CD8-positive, alpha-beta memory T cell (primary cell): ENCODE data around the gene CPNE7. TPM values are rescaled to one million over a fixed set of nuclear protein-coding genes. Genes with fewer than 3 reads are reported as not detected.

Source experiments
- CTCF ChIA-PET: fragments of 350-600 bp; sonication (Branson Sonifier 250); formaldehyde crosslinking; loops from one replicate; lab custom pipeline; 2021; ENCODE audit warnings: antibody characterized with exemption; lab: Charles Lee
- POLR2A ChIA-PET: fragments of 350-600 bp; sonication (Branson Sonifier 250); formaldehyde crosslinking; loops from one replicate; lab custom pipeline; 2021; ENCODE audit warnings: antibody characterized with exemption; lab: Charles Lee
- DNase-seq, 5 donors: peaks; one replicate each; pipeline versions ENCODE4 v3.0.0 to v3.0.0-alpha.2; 2020 to 2022; ENCODE audit warnings: mixed read lengths in 1 of 5
- H3K27ac ChIP-seq: one replicate; pipeline ENCODE4 v1.7.0; 2013; ENCODE audit warnings: low read depth, mild to moderate bottlenecking, low read length, moderate library complexity
- H3K27me3 ChIP-seq: 2 replicates; pipeline ENCODE4 v1.7.0; 2013; ENCODE audit warnings: low read length, mild to moderate bottlenecking; ENCODE audit not compliant: insufficient read depth, poor library complexity, severe bottlenecking
- H3K36me3 ChIP-seq: 2 replicates; pipeline ENCODE4 v1.7.0; 2013; ENCODE audit warnings: mild to moderate bottlenecking, low read length, moderate library complexity; ENCODE audit not compliant: insufficient read depth
- H3K4me1 ChIP-seq: 2 replicates; pipeline ENCODE4 v1.7.0; 2013; ENCODE audit warnings: mild to moderate bottlenecking, low read length, moderate library complexity; ENCODE audit not compliant: insufficient read depth
- H3K4me3 ChIP-seq: 2 replicates; pipeline ENCODE4 v1.7.0; 2013; ENCODE audit warnings: mild to moderate bottlenecking, low read length
- H3K9me3 ChIP-seq: 2 replicates; pipeline ENCODE4 v1.7.0; 2013; ENCODE audit warnings: mild to moderate bottlenecking, low read length
- H3K27ac Mint-ChIP-seq, 8 donors: one replicate each; pipeline ENCODE4 v1.8.0; 2020 to 2021; ENCODE audit warnings: mixed read lengths in 8 of 8, mild to moderate bottlenecking in 6 of 8, inconsistent platforms in 3 of 8, moderate library complexity in 3 of 8
- H3K27me3 Mint-ChIP-seq, 2 donors: one replicate each; pipeline ENCODE4 v1.8.0; 2020 to 2021; ENCODE audit warnings: mixed read lengths in 2 of 2, mild to moderate bottlenecking in 1 of 2, moderate library complexity in 1 of 2
- H3K36me3 Mint-ChIP-seq, 3 donors: one replicate each; pipeline ENCODE4 v1.8.0; 2020 to 2021; ENCODE audit warnings: mixed read lengths in 3 of 3, inconsistent platforms in 1 of 3, mild to moderate bottlenecking in 1 of 3
- H3K4me1 Mint-ChIP-seq, 3 donors: one replicate each; pipeline ENCODE4 v1.8.0; 2020 to 2021; ENCODE audit warnings: mixed read lengths in 3 of 3, inconsistent platforms in 1 of 3, mild to moderate bottlenecking in 1 of 3
- H3K4me3 Mint-ChIP-seq, 7 donors: one replicate each; pipeline ENCODE4 v1.8.0; 2020 to 2021; ENCODE audit warnings: mixed read lengths in 7 of 7, mild to moderate bottlenecking in 6 of 7, moderate library complexity in 4 of 7, inconsistent platforms in 2 of 7
- H3K9me3 Mint-ChIP-seq, 5 donors: one replicate each; pipeline ENCODE4 v1.8.0; 2020 to 2022; ENCODE audit warnings: mixed read lengths in 5 of 5, mild to moderate bottlenecking in 3 of 5, moderate library complexity in 2 of 5, inconsistent platforms in 1 of 5
- polyA plus RNA-seq: library from polyadenylated mRNA; unstranded; fragments of 300-500 nt; fragmentation: Illumina TruSeq; gene quantifications from one replicate; pipeline ENCODE4 v1.2.3, GENCODE V29; 2021
- total RNA-seq, 2 experiments: library from RNA; stranded (reverse); gene quantifications; one replicate each; pipeline ENCODE4 v1.2.3, GENCODE V29; 2021

CPNE7 gene
- total and polyA plus RNA-seq, 3 experiments from 2014 or later, result 3.2 to 12.9 (median 6.1) TPM

- DNase-seq, result no peak
- Mint-ChIP-seq H3K27me3 (no peaks in the 10 kb centered on the region), H3K4me3 (peak overlapping the region; percentile 23 to 99 (median 57)), H3K36me3 (peaks cover 14 to 52% (median 17%) of the 10 kb centered on the region in 3 donors), H3K27ac (peak overlapping the region in 7 of 8 donors; percentile 18 to 100 (median 76)), H3K9me3 (no peaks in the 10 kb centered on the region), H3K4me1 (peaks cover 49 to 64% (median 54%) of the 10 kb centered on the region in 3 donors)
- ChIA-PET POLR2A (interaction anchor here (0.6 kb wide), 1 partner anchor 42 kb away, joined by 3 read pairs; no protein-coding TSS in a partner anchor), CTCF (interaction anchor here (1.1 kb wide), 1 partner anchor 77 kb away, joined by 3 read pairs; no protein-coding TSS in a partner anchor)
- Histone ChIP-seq H3K4me1 (peaks cover 50% of the 10 kb centered on the region), H3K4me3 (no peak overlapping the region), H3K36me3 (peaks cover 39% of the 10 kb centered on the region), H3K27me3 (no peaks in the 10 kb centered on the region), H3K9me3 (no peaks in the 10 kb centered on the region), H3K27ac (no peak overlapping the region)
Measured at GRCh38 chr16:89564476-89565255, 10.9 kb upstream of the CPNE7 start.

DNA sequence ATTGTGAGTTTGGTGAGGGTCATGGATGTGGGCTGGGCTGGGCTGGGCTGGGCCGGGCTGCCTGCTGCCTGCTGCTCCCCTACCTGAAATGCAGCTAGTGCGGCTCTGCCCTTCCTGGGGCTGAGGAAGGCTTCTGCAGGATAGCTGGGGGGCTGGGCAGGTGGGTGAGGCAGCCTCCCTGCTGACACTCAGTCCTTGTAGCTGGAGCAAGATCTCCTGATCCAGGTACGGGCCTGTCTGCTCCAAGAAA is 10.4 kb upstream of the CPNE7 start:
- peaks cover 39% of the 10 kb centered on the region for H3K36me3 ChIP-seq
- POLR2A ChIA-PET, result interaction anchor here (0.6 kb wide), 1 partner anchor 42 kb away, joined by 3 read pairs; no protein-coding TSS in a partner anchor
- peaks cover 50% of the 10 kb centered on the region for H3K4me1 ChIP-seq
- H3K27ac ChIP-seq, result no peak overlapping the region
- Mint-ChIP-seq H3K27me3 (no peaks in the 10 kb centered on the region), H3K27ac (peak overlapping the region in 3 of 8 donors; percentile 66 to 100 (median 76)), H3K4me1 (peaks cover 45 to 59% (median 52%) of the 10 kb centered on the region in 3 donors), H3K9me3 (no peaks in the 10 kb centered on the region), H3K4me3 (peak overlapping the region in 6 of 7 donors; percentile 48 to 77 (median 64)), H3K36me3 (peaks cover 14 to 47% (median 17%) of the 10 kb centered on the region in 3 donors)
- H3K4me3 ChIP-seq, result no peak overlapping the region
- H3K9me3 ChIP-seq, result no peaks in the 10 kb centered on the region
- no peak for DNase-seq
- CTCF ChIA-PET, result no interaction called here
- H3K27me3 ChIP-seq, result no peaks in the 10 kb centered on the region

GRCh38 chr16:89565506-89566372 is 9.8 kb upstream of the CPNE7 start:
- POLR2A ChIA-PET, result interaction anchor here (0.6 kb wide), 1 partner anchor 41 kb away, joined by 3 read pairs; no protein-coding TSS in a partner anchor
- CTCF ChIA-PET, result interaction anchor here (0.7 to 1.3 kb wide), 2 partner anchors 11 to 76 kb away, joined by 3 to 4 read pairs; no protein-coding TSS in a partner anchor
- H3K9me3 ChIP-seq, result no peaks in the 10 kb centered on the region
- Mint-ChIP-seq H3K36me3 (peaks cover 14 to 43% (median 17%) of the 10 kb centered on the region in 3 donors), H3K27me3 (no peaks in the 10 kb centered on the region), H3K4me3 (peak overlapping the region; percentile 48 to 77 (median 70)), H3K9me3 (no peaks in the 10 kb centered on the region), H3K4me1 (peaks cover 44 to 55% (median 52%) of the 10 kb centered on the region in 3 donors), H3K27ac (peak overlapping the region; percentile 33 to 100 (median 64))
- H3K4me1 ChIP-seq, result peaks cover 50% of the 10 kb centered on the region
- H3K27ac ChIP-seq, result no peak overlapping the region
- H3K36me3 ChIP-seq, result peaks cover 39% of the 10 kb centered on the region
- no peaks in the 10 kb centered on the region for H3K27me3 ChIP-seq
- DNase-seq, result peak; percentile 29 to 62 (median 41)
- H3K4me3 ChIP-seq, result peak overlapping the region; percentile 41

GRCh38 chr16:89567656-89568594 is 7.6 kb upstream of the CPNE7 start:
- Histone ChIP-seq H3K27ac (no peak overlapping the region), H3K4me3 (no peak overlapping the region), H3K36me3 (peaks cover 21% of the 10 kb centered on the region), H3K9me3 (no peaks in the 10 kb centered on the region), H3K27me3 (no peaks in the 10 kb centered on the region), H3K4me1 (peaks cover 33% of the 10 kb centered on the region)
- H3K4me3 Mint-ChIP-seq, result peak overlapping the region in 1 of 7 donors; percentile 62
- peaks cover 3 to 24% (median 8%) of the 10 kb centered on the region in 3 donors for H3K36me3 Mint-ChIP-seq
- POLR2A ChIA-PET, result interaction anchor here (0.7 kb wide), 1 partner anchor 14 kb away, joined by 3 read pairs; no protein-coding TSS in a partner anchor
- H3K27ac Mint-ChIP-seq, result peak overlapping the region in 2 of 8 donors; percentile 18 to 61
- no peak for DNase-seq
- H3K4me1 Mint-ChIP-seq, result peaks cover 29 to 46% (median 41%) of the 10 kb centered on the region in 3 donors
- H3K27me3 Mint-ChIP-seq, result peaks cover 5 to 9% of the 10 kb centered on the region in 2 donors
- H3K9me3 Mint-ChIP-seq, result no peaks in the 10 kb centered on the region
- CTCF ChIA-PET, result no interaction called here

GRCh38 chr16:89569506-89570341 is 5.8 kb upstream of the CPNE7 start:
- peaks cover 23 to 40% (median 23%) of the 10 kb centered on the region in 3 donors for H3K4me1 Mint-ChIP-seq
- no peak overlapping the region for H3K27ac ChIP-seq
- CTCF ChIA-PET, result no interaction called here
- H3K36me3 Mint-ChIP-seq, result peaks cover 0 to 6% (median 2%) of the 10 kb centered on the region in 3 donors
- no peaks in the 10 kb centered on the region for H3K9me3 ChIP-seq
- peaks cover 8% of the 10 kb centered on the region for H3K27me3 ChIP-seq
- H3K36me3 ChIP-seq, result peaks cover 3% of the 10 kb centered on the region
- H3K27me3 Mint-ChIP-seq, result peaks cover 8 to 21% of the 10 kb centered on the region in 2 donors
- H3K4me3 ChIP-seq, result no peak overlapping the region
- POLR2A ChIA-PET, result no interaction called here
- peaks cover 27% of the 10 kb centered on the region for H3K4me1 ChIP-seq
- H3K9me3 Mint-ChIP-seq, result no peaks in the 10 kb centered on the region
- H3K4me3 Mint-ChIP-seq, result no peak overlapping the region
- DNase-seq, result no peak
- no peak overlapping the region for H3K27ac Mint-ChIP-seq

- Mint-ChIP-seq H3K4me1 (peaks cover 16 to 33% (median 16%) of the 10 kb centered on the region in 3 donors), H3K27me3 (peaks cover 8 to 21% of the 10 kb centered on the region in 2 donors), H3K36me3 (peaks cover 0 to 2% (median 2%) of the 10 kb centered on the region in 3 donors), H3K9me3 (no peaks in the 10 kb centered on the region), H3K27ac (no peak overlapping the region), H3K4me3 (no peak overlapping the region)
- ChIA-PET CTCF (no interaction called here), POLR2A (no interaction called here)
- H3K27me3 ChIP-seq, result peaks cover 8% of the 10 kb centered on the region
- H3K4me3 ChIP-seq, result no peak overlapping the region
- H3K36me3 ChIP-seq, result no peaks in the 10 kb centered on the region
- DNase-seq, result no peak
- H3K9me3 ChIP-seq, result no peaks in the 10 kb centered on the region
- peaks cover 20% of the 10 kb centered on the region for H3K4me1 ChIP-seq
- H3K27ac ChIP-seq, result no peak overlapping the region
Measured at GRCh38 chr16:89570342-89570923, 5.1 kb upstream of the CPNE7 start.
